HUES64 (cell line): ENCODE measurements around the gene MFGE8.

Experiments used
- H3K27ac ChIP-seq: 2 replicates; pipeline ENCODE4 v1.7.0; 2013; ENCODE audit warnings: low read depth, low read length, inconsistent platforms
- H3K27me3 ChIP-seq: 2 replicates; pipeline ENCODE4 v1.6.1; 2013; ENCODE audit warnings: mild to moderate bottlenecking, low read length; ENCODE audit not compliant: insufficient read depth
- H3K36me3 ChIP-seq: 2 replicates; pipeline ENCODE4 v1.6.1; 2013; ENCODE audit warnings: mild to moderate bottlenecking, low read length; ENCODE audit not compliant: insufficient read depth
- H3K4me1 ChIP-seq: 2 replicates; pipeline ENCODE4 v1.6.1; 2013; ENCODE audit warnings: mild to moderate bottlenecking, low read length, moderate library complexity; ENCODE audit not compliant: insufficient read depth
- H3K4me3 ChIP-seq: 2 replicates; pipeline ENCODE4 v1.5.1; 2013; ENCODE audit warnings: mild to moderate bottlenecking, low read length, moderate library complexity
- H3K9ac ChIP-seq: 2 replicates; pipeline ENCODE4 v1.6.1; 2013; ENCODE audit warnings: mild to moderate bottlenecking, low read depth, low read length
- H3K9me3 ChIP-seq: 2 replicates; pipeline ENCODE4 v1.6.1; 2013; ENCODE audit warnings: low read depth, low read length; ENCODE audit not compliant: insufficient read depth
- WGBS: fragments of 150-250, 120-280 bp; methylation state at CpG from one replicate; pipeline ENCODE4 v1.1.7; 2013; ENCODE audit warnings: missing lambda C conversion rate; 5-methylcytosine and 5-hydroxymethylcytosine counted together

The MFGE8 gene

DNA sequence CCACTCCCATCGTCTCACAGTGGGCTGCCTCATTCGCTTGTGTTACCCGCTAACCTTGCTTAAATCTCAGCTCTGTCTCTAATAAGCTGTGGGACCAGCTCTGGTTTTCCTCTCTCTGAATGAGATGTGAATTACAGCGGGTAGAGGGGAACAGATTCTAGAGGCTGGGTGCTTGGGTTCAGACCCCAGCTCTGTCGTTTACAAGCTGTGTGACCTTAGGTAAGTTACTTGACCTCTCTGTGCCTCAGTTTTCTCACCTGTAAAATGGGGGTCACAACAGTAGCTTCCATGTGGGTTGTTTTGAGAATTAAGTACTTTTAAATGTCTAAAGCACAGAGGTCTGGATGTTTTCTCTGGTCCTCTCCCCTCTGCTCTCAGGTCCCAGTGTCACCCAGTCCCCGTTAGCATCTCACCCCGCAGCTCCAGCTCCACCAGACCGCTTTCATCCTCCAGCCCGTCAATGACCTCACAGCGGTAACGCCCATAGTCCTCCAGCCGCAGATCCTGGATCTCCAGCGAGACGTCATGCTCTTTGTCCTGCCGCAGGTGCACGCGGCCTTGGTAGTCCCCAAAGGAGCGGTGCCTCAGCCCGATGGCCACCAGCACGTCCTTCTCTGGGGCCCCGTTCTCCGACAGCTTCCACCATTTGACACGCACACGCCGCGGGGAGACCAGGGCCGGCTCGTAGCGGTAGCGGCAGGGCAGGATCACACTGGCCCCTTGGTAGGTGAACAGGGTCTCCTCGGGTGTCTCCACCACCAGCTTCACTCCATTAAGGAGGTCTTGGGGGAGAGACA lies 32.0 kb downstream of the MFGE8 start:
- no peaks in the 10 kb centered on the region for H3K9me3 ChIP-seq
- WGBS: 96% methylated on average over 31 of the region's 31 CpGs
- H3K27ac ChIP-seq: no peak overlapping the region
- H3K9ac ChIP-seq: no peak overlapping the region
- peaks cover 11% of the 10 kb centered on the region for H3K36me3 ChIP-seq
- H3K4me3 ChIP-seq: no peak overlapping the region
- H3K27me3 ChIP-seq: no peaks in the 10 kb centered on the region
- peaks cover 4% of the 10 kb centered on the region for H3K4me1 ChIP-seq

DNA sequence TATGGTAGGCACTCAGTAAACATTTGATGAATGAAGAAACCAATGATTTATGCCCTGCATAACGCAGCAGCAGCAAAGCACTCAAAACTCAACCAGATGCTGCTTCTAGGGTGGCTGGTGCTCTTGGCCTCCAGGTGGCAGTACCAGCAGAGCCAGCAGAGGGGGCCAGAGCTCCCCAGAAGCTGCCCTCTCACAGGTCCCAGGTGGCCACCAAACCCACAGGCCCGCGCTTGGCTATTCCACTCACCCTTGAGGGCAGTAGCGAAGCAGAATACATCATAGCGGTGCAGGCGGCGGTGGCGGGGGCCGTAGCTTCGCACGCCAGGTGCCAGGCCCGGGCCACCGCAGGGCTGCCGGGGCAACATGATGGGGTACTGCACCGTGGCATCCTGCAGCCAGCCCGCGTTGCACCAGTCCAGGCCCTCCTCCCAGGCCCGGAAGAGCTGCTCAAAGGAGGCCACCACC lies 34.4 kb downstream of the MFGE8 start:
- 74% methylated on average over 18 of the region's 18 CpGs for WGBS
- Histone ChIP-seq H3K36me3 (peaks cover 8% of the 10 kb centered on the region), H3K9me3 (no peaks in the 10 kb centered on the region), H3K27me3 (no peaks in the 10 kb centered on the region), H3K27ac (no peak overlapping the region), H3K4me1 (no peaks in the 10 kb centered on the region), H3K4me3 (no peak overlapping the region), H3K9ac (no peak overlapping the region)

DNA sequence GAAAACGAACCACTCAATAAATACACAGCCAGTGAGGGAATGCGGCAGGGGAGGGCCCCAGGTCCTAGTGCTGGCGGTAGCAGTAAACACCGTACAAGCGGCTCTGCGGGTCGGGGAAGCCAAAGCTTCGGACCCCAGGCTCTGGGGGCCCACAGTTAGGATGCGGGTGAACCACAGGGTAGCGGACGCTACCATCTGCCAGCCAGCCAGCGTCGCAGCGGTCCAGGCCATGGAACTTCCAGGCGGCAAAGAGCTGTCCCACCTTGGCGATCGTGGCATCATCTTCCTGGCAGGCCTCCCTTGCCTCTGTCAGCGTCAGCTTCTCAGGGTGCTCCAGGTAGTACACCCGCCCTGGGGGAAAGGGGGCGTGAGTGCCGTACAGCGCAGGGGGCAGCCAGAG lies 35.3 kb downstream of the MFGE8 start:
- no peak overlapping the region for H3K9ac ChIP-seq
- no peaks in the 10 kb centered on the region for H3K27me3 ChIP-seq
- 95% methylated on average over 22 of the region's 22 CpGs for WGBS
- H3K27ac ChIP-seq: no peak overlapping the region
- H3K4me1 ChIP-seq: no peaks in the 10 kb centered on the region
- no peaks in the 10 kb centered on the region for H3K9me3 ChIP-seq
- H3K4me3 ChIP-seq: no peak overlapping the region
- peaks cover 7% of the 10 kb centered on the region for H3K36me3 ChIP-seq

DNA sequence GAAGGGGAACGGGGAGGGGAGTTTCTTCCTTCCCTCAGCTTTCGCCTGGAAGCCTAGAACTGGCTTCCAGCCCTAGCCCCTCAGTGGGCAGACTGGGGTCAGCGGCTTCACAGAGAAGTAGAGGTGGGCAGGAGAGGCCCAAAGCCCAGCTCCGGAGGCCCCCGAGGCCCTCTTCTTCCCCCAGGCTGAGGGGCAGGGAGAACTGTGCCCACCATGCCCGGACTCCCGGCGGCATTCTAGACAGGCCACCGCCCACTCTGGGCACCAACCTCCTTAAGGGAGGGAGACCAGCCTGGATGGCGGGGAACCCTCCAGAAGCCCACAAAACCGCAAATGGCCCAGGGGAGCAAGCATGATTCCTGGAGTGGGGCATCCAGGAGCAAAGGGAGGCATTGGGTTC lies 35.8 kb downstream of the MFGE8 start:
- H3K27ac ChIP-seq: no peak overlapping the region
- H3K9me3 ChIP-seq: no peaks in the 10 kb centered on the region
- H3K4me3 ChIP-seq: no peak overlapping the region
- no peaks in the 10 kb centered on the region for H3K4me1 ChIP-seq
- WGBS: 95% methylated on average over 11 of the region's 11 CpGs
- H3K9ac ChIP-seq: no peak overlapping the region
- H3K27me3 ChIP-seq: no peaks in the 10 kb centered on the region
- peaks cover 7% of the 10 kb centered on the region for H3K36me3 ChIP-seq

DNA sequence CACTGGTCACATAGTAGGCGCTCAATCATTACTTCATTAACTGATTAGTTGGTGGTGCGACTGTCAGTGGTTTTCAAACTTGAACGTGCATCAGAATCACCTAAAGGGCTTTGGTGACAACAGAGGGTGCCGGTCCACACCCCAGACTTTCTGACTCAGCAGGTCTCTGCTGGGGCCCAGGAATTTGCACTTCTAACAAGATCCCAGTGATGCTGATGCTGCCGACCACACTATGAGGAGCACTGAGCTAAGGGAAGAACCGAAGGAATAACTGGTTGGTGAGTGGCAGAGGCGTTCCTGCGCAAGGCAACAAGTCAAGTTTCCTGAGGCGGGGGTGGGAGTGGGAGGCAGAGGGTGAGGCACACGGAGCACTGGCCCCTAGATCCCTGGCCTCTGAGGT lies 36.6 kb downstream of the MFGE8 start:
- 86% methylated on average over 10 of the region's 10 CpGs for WGBS
- H3K36me3 ChIP-seq: peaks cover 7% of the 10 kb centered on the region
- no peaks in the 10 kb centered on the region for H3K9me3 ChIP-seq
- no peak overlapping the region for H3K9ac ChIP-seq
- H3K4me3 ChIP-seq: no peak overlapping the region
- no peaks in the 10 kb centered on the region for H3K4me1 ChIP-seq
- no peaks in the 10 kb centered on the region for H3K27me3 ChIP-seq
- H3K27ac ChIP-seq: no peak overlapping the region

DNA sequence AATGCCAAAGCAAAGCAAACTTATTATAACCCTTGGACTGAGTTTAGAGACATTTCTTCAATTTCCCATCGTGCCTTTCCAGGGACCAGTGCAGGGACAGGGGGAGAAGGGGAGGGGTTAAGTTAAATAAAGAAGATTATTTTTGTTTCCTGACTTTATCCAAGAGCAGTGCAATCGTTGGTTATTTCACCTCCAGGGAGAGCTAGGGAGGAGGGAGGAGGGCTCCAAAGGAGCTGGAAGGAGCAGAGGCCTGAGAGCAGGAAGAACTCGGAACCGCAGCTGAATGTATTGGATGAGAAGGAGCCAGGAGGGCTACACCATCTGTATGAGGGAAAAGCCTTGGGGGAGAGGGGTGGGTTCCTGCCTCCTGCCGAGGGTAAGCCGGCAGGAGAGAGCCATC lies 38.5 kb downstream of the MFGE8 start:
- no peak overlapping the region for H3K4me3 ChIP-seq

DNA sequence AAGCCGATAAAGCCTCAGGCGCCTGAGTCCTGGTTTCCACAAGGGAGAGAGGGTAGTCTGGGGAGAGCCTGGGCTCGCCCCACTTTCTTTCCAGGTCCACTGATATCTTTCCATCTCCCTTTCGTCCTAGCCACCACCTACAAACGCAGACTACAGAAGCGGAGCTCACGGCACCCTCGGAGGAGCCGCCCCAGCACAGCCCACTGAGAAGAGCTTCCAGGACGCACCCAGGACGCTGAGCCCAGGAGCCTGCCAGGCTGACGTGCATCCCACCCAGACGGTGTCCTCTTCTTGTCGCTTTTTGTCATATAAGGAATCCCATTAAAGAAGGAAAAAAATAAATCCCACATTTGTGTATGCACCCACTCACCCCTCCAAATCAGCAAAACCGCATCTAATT lies 38.9 kb downstream of the MFGE8 start:
- 92% methylated on average over 15 of the region's 15 CpGs for WGBS
- no peaks in the 10 kb centered on the region for H3K27me3 ChIP-seq

More for the DNA sequence above, 38.5 kb downstream of the MFGE8 start:
- Histone ChIP-seq H3K9me3 (no peaks in the 10 kb centered on the region), H3K27ac (no peak overlapping the region), H3K9ac (no peak overlapping the region), H3K27me3 (no peaks in the 10 kb centered on the region), H3K4me1 (no peaks in the 10 kb centered on the region), H3K36me3 (no peaks in the 10 kb centered on the region; the same call in 1 of the 2 replicates)
- 62% methylated on average over 6 of the region's 6 CpGs for WGBS

GRCh38 chr15:88873786-88874185 lies 39.4 kb downstream of the MFGE8 start:
- H3K4me1 ChIP-seq: no peaks in the 10 kb centered on the region
- H3K36me3 ChIP-seq: no peaks in the 10 kb centered on the region; the same call in 1 of the 2 replicates
- H3K9ac ChIP-seq: no peak overlapping the region
- H3K9me3 ChIP-seq: no peaks in the 10 kb centered on the region
- no peak overlapping the region for H3K27ac ChIP-seq
- H3K4me3 ChIP-seq: no peak overlapping the region
- 92% methylated on average over 13 of the region's 13 CpGs for WGBS
- no peaks in the 10 kb centered on the region for H3K27me3 ChIP-seq

More for the DNA sequence above, 38.9 kb downstream of the MFGE8 start:
- Histone ChIP-seq H3K4me3 (no peak overlapping the region), H3K9ac (no peak overlapping the region), H3K9me3 (no peaks in the 10 kb centered on the region), H3K4me1 (no peaks in the 10 kb centered on the region), H3K36me3 (no peaks in the 10 kb centered on the region; the same call in 1 of the 2 replicates), H3K27ac (no peak overlapping the region)

GRCh38 chr15:88872706-88873105 lies 40.5 kb downstream of the MFGE8 start:
- Histone ChIP-seq H3K36me3 (no peaks in the 10 kb centered on the region; the same call in 1 of the 2 replicates), H3K4me3 (no peak overlapping the region), H3K27ac (no peak overlapping the region), H3K4me1 (no peaks in the 10 kb centered on the region), H3K9ac (no peak overlapping the region), H3K27me3 (no peaks in the 10 kb centered on the region), H3K9me3 (no peaks in the 10 kb centered on the region)
- 92% methylated on average over 7 of the region's 9 CpGs for WGBS

DNA sequence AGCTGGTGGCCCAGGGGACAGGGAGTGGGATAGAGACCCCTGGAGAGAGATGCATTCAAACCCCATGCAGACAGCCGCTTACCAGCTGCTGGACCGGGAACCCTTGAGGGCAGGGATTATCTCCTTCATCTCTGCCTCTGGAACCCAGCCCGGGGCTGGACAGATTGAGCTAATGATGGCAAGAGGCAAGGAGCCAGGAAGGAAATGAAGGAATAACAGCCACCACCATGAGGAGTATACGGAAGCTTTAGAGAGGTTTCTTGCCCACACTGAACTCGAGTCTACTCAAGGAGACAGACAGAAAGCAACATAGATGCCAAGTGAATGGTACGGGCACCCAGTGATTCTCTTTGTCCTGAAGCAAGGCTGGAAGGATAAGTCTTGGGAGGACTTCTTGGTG lies 41.1 kb downstream of the MFGE8 start:
- 89% methylated on average over 6 of the region's 6 CpGs for WGBS
- no peak overlapping the region for H3K9ac ChIP-seq
- H3K4me3 ChIP-seq: no peak overlapping the region
- H3K27me3 ChIP-seq: no peaks in the 10 kb centered on the region
- H3K27ac ChIP-seq: no peak overlapping the region
- H3K9me3 ChIP-seq: no peaks in the 10 kb centered on the region
- no peaks in the 10 kb centered on the region for H3K4me1 ChIP-seq
- no peaks in the 10 kb centered on the region for H3K36me3 ChIP-seq

- no peaks in the 10 kb centered on the region for H3K27me3 ChIP-seq
- H3K4me1 ChIP-seq: no peaks in the 10 kb centered on the region
- no peaks in the 10 kb centered on the region for H3K36me3 ChIP-seq
- H3K9ac ChIP-seq: no peak overlapping the region
- H3K27ac ChIP-seq: no peak overlapping the region
- H3K9me3 ChIP-seq: no peaks in the 10 kb centered on the region
- WGBS: 91% methylated on average over 14 of the region's 14 CpGs
- H3K4me3 ChIP-seq: no peak overlapping the region
Observed at GRCh38 chr15:88871313-88871712, 41.9 kb downstream of the MFGE8 start.
